ENCODE measurements around the gene SLC27A2.

The SLC27A2 gene

DNA sequence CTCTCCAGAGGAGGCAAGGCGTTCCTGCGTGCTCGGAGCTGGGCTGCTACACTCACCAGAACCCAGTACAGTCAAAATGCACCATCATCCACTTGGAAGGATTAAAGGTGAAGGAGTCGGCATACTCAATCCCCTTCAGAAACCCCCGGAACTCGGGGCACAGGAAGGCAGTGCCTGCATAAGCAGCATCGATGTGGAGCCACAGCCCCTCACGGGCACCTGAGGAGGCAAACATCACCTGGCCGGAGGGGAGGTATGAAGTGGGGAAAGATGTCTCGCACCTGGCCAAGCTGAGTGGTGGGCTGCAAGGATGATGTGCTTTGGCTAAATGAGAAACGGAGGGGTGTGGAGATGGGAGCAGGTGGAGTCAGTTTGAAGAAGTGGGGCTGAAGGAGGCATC lies 70.6 kb downstream of the SLC27A2 start:
- no peak for DNase-seq (ENCODE audit: insufficient read length, low spot score)
- no peak for FAIRE-seq
- TF ChIP-seq POLR2A (IDR thresholded peaks at IDR 0.05; ENCODE audit: low read depth, low read length) (no peak), SPI1 (IDR thresholded peaks at IDR 0.05; ENCODE audit: low read depth, low read length) (no peak), POLR2AphosphoS5 (IDR thresholded peaks at IDR 0.05; ENCODE audit: low read depth, low read length) (no peak), PAX5 (IDR thresholded peaks at IDR 0.05; ENCODE audit: insufficient read depth, low read length, severe bottlenecking) (no peak), POU2F2 (IDR thresholded peaks at IDR 0.05; ENCODE audit: low read depth, low read length) (no peak), TAF1 (IDR thresholded peaks at IDR 0.05; ENCODE audit: low read depth, low read length) (no peak)

DNA sequence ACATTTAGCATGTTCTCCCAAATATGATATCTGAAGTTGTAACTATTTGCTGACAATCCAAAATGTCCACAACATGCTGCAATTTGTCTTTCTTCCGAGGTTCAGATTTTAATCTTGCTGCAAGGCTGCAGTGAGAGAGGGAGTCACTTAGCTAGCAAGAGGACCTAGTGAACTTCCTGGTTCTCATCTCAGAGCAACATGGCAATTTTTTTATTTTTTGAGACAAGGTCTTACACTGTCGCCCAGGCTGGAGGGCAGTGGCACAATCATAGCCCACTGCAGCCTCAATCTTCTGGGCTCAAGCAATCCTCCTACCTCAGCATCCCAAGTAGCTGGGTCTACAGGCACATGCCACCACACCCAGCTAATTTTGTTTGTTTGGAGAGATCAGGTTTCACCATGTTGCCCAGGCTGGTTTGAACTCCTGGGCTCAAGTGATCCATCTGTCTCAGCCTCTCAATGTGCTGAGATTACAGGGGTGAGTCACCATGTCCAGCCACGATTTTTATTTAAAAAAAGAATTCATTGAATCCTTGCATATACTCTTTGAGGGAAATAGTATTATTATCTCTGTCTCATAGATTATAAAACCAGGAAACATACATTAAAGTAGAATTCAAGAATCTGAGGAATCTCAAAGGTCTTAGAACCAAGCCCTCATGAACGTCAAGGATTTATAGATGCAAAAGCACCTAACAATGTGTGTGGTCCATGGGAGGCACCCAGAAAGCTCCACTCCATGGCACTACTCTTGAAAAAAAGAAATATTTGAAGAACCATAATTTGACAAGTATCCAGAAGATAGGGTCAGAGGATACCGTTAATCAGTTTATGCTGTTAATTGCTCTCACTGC lies 74.4 kb downstream of the SLC27A2 start:
- DNase-seq (ENCODE audit: insufficient read length, low spot score) (no peak), FAIRE-seq (no peak)
- TF ChIP-seq POU2F2 (IDR thresholded peaks at IDR 0.05; ENCODE audit: low read depth, low read length): no peak
- no peak for TF ChIP-seq SPI1 (IDR thresholded peaks at IDR 0.05; ENCODE audit: low read depth, low read length)
- TF ChIP-seq PAX5 (IDR thresholded peaks at IDR 0.05; ENCODE audit: insufficient read depth, low read length, severe bottlenecking): no peak
- TF ChIP-seq POLR2A (IDR thresholded peaks at IDR 0.05; ENCODE audit: low read depth, low read length): no peak
- no peak for TF ChIP-seq POLR2AphosphoS5 (IDR thresholded peaks at IDR 0.05; ENCODE audit: low read depth, low read length)
- no peak for TF ChIP-seq TAF1 (IDR thresholded peaks at IDR 0.05; ENCODE audit: low read depth, low read length)

DNA sequence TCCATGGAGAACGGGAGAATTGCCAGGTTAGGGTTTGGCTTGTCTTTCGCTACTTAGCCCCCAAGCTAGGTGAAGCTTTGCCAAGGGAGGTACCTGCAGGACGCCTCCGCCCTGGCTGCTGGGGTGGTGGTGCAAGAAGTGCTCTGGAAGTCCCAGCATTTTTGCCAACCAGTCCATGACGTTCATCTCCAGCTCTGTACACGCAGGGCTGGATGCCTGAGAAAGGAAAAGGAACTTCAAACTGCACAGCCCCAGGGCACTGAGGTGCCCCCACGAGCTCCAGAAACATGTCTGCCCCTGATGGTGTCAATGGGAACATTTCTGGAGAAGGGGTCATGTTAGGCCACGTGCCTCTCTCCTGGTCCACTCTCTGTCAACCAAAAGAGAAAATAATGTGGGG lies 75.3 kb downstream of the SLC27A2 start:
- DNase-seq (ENCODE audit: insufficient read length, low spot score): no peak
- no peak for TF ChIP-seq SPI1 (IDR thresholded peaks at IDR 0.05; ENCODE audit: low read depth, low read length)
- TF ChIP-seq POLR2A (IDR thresholded peaks at IDR 0.05; ENCODE audit: low read depth, low read length): no peak
- TF ChIP-seq POU2F2 (IDR thresholded peaks at IDR 0.05; ENCODE audit: low read depth, low read length): no peak
- TF ChIP-seq PAX5 (IDR thresholded peaks at IDR 0.05; ENCODE audit: insufficient read depth, low read length, severe bottlenecking): no peak
- no peak for FAIRE-seq

GRCh38 chr15:50257924-50258323 lies 75.9 kb downstream of the SLC27A2 start:
- DNase-seq (ENCODE audit: insufficient read length, low spot score) (no peak), FAIRE-seq (no peak)
- TF ChIP-seq POLR2AphosphoS5 (IDR thresholded peaks at IDR 0.05; ENCODE audit: low read depth, low read length) (no peak), TAF1 (IDR thresholded peaks at IDR 0.05; ENCODE audit: low read depth, low read length) (no peak), SPI1 (IDR thresholded peaks at IDR 0.05; ENCODE audit: low read depth, low read length) (peak; percentile 19; the same call in 1 of the 2 replicates)

- TF ChIP-seq POLR2AphosphoS5 (IDR thresholded peaks at IDR 0.05; ENCODE audit: low read depth, low read length) (no peak), SPI1 (IDR thresholded peaks at IDR 0.05; ENCODE audit: low read depth, low read length) (no peak), PAX5 (IDR thresholded peaks at IDR 0.05; ENCODE audit: insufficient read depth, low read length, severe bottlenecking) (no peak), TAF1 (IDR thresholded peaks at IDR 0.05; ENCODE audit: low read depth, low read length) (no peak), POLR2A (IDR thresholded peaks at IDR 0.05; ENCODE audit: low read depth, low read length) (no peak), POU2F2 (IDR thresholded peaks at IDR 0.05; ENCODE audit: low read depth, low read length) (no peak)
- no peak for DNase-seq (ENCODE audit: insufficient read length, low spot score)
- no peak for FAIRE-seq
Measured at GRCh38 chr15:50259276-50259675, 77.3 kb downstream of the SLC27A2 start.

GRCh38 chr15:50260969-50261496 lies 79.0 kb downstream of the SLC27A2 start:
- TF ChIP-seq POLR2A (IDR thresholded peaks at IDR 0.05; ENCODE audit: low read depth, low read length): no peak
- TF ChIP-seq POU2F2 (IDR thresholded peaks at IDR 0.05; ENCODE audit: low read depth, low read length): no peak
- no peak for TF ChIP-seq SPI1 (IDR thresholded peaks at IDR 0.05; ENCODE audit: low read depth, low read length)
- no peak for TF ChIP-seq PAX5 (IDR thresholded peaks at IDR 0.05; ENCODE audit: insufficient read depth, low read length, severe bottlenecking)
- TF ChIP-seq POLR2AphosphoS5 (IDR thresholded peaks at IDR 0.05; ENCODE audit: low read depth, low read length): no peak
- no peak for TF ChIP-seq TAF1 (IDR thresholded peaks at IDR 0.05; ENCODE audit: low read depth, low read length)
- FAIRE-seq: no peak

DNA sequence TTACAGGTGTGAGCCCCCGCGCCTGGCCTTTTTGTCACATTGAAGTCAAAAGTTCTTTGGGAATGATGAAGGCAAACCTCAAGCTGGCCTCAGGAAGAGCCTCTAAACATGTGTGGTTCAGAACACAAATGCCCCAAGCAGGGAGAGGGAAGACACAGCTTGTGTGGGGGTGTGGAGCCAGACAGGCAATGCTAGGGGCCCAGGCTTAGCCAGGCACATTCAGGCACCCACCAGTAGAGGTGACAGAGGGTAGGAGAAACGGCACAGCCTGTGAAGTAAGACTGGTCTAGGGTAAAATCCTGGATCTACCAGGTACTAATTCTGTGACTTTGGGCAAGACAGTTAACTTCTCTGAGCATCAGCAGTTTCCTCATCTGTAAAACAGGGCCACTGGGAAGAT lies 80.0 kb downstream of the SLC27A2 start:
- FAIRE-seq (no peak), DNase-seq (ENCODE audit: insufficient read length, low spot score) (no peak)
- TF ChIP-seq POLR2AphosphoS5 (IDR thresholded peaks at IDR 0.05; ENCODE audit: low read depth, low read length): no peak
- TF ChIP-seq POLR2A (IDR thresholded peaks at IDR 0.05; ENCODE audit: low read depth, low read length): no peak
- TF ChIP-seq SPI1 (IDR thresholded peaks at IDR 0.05; ENCODE audit: low read depth, low read length): no peak

More at GRCh38 chr15:50260969-50261496, 79.0 kb downstream of the SLC27A2 start:
- DNase-seq (ENCODE audit: insufficient read length, low spot score): no peak

DNA sequence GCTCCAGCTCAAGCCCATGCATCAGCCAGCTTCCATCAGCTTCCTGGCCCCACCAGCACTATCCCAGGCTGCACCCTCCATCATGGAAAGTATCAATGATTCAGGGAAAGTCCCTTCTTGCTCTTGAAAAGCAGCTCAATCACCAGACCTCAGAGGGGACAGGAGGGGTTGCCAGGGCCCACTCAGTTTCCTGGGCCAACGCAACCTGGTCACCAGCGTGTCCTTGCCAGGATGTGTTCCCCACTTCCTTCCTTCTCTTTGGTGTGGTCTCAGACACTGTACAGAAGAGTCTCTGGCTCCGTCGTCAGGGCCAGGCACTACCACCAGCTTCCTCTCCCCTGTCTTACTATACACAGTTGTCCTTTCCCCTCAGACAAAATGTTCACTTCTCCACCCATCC lies 80.5 kb downstream of the SLC27A2 start:
- TF ChIP-seq POLR2AphosphoS5 (IDR thresholded peaks at IDR 0.05; ENCODE audit: low read depth, low read length) (no peak), PAX5 (IDR thresholded peaks at IDR 0.05; ENCODE audit: insufficient read depth, low read length, severe bottlenecking) (no peak), POU2F2 (IDR thresholded peaks at IDR 0.05; ENCODE audit: low read depth, low read length) (no peak), TAF1 (IDR thresholded peaks at IDR 0.05; ENCODE audit: low read depth, low read length) (no peak), POLR2A (IDR thresholded peaks at IDR 0.05; ENCODE audit: low read depth, low read length) (no peak), SPI1 (IDR thresholded peaks at IDR 0.05; ENCODE audit: low read depth, low read length) (no peak)
- FAIRE-seq (no peak), DNase-seq (ENCODE audit: insufficient read length, low spot score) (no peak)

DNA sequence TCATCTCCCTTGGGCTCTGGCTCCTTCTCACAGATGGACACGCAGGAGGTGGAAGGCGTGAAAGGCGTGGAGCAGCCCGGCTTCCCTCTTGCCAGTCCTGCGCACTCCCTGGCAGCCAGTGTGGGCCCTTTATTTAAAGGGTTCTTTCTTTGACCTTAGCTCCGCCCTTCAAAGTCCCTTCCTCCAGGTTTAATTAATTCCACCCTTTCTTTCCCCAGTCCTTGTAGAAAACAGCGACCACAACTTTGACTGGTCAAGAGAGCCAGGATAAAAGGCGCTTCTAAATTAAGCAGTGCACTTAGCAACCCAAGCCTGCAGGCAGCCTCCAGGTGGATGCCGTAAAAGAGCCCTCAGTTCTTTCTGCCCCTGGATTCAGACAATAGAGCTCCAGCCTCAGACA lies 83.6 kb downstream of the SLC27A2 start, which contains the start of gene HDC:
Gene HDC (minus strand): TSS at position 107 of the 400 bp plus-strand sequence. CDS start 103 bp downstream, at position 4.
- DNase-seq (ENCODE audit: insufficient read length, low spot score) (no peak), FAIRE-seq (no peak)
- TF ChIP-seq PAX5 (IDR thresholded peaks at IDR 0.05; ENCODE audit: insufficient read depth, low read length, severe bottlenecking) (no peak), POLR2A (IDR thresholded peaks at IDR 0.05; ENCODE audit: low read depth, low read length) (no peak), SPI1 (IDR thresholded peaks at IDR 0.05; ENCODE audit: low read depth, low read length) (no peak), POU2F2 (IDR thresholded peaks at IDR 0.05; ENCODE audit: low read depth, low read length) (no peak), TAF1 (IDR thresholded peaks at IDR 0.05; ENCODE audit: low read depth, low read length) (no peak), POLR2AphosphoS5 (IDR thresholded peaks at IDR 0.05; ENCODE audit: low read depth, low read length) (no peak)
